GM19099 (cell line): ENCODE measurements around the gene FGF11.

Experiments used
- POLR2A ChIP-seq: IDR thresholded peaks from 3 replicates; pipeline ENCODE4 v1.6.1; 2011; ENCODE audit warnings: low read depth; ENCODE audit not compliant: insufficient read length; ENCODE audit errors: extremely low read depth

Gene FGF11

DNA sequence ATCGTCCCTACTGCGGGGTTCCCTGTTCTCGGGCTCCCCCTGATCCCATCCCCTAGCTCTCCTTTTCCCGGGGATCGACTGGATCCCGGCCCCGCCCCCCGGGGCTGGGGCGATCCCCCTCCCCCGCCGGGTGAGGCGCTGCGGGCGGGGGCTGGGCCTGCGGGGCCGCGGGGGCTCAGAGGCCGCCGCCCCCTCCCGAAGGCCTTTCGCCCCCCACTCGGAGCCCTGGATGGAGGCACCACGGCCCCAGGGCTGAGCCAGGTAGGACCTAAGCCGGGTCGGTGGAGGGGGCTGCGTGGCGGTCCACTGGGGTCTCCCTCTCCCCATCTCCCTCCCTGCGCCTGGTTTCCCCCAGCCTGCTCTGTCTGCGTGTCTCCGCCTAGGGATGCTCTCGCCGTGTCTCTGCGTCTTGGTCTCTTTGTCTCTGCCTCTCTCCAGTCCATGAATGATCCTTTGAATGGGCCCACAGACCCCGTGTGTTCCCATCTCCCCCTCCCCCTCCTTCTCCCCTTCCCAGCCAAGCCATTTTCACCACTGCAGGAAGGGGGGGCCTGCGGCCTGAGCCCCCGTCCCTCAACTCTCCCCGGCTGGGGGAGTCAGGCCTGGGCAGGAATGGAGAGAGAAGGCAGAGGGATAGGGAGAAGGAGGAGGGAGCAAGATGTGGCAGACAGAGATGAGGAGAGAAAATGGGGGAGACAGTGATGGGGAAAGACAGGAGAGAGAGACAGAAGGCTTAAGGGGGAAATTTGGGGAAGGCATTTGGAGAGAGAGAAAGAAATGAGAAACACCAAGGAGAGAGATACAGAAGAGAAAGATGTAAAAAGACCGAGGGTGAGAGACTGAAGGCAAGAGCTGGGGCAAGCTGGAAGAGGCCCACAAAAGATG, 33.7 kb upstream of the FGF11 start:
- TF ChIP-seq POLR2A: no peak

DNA sequence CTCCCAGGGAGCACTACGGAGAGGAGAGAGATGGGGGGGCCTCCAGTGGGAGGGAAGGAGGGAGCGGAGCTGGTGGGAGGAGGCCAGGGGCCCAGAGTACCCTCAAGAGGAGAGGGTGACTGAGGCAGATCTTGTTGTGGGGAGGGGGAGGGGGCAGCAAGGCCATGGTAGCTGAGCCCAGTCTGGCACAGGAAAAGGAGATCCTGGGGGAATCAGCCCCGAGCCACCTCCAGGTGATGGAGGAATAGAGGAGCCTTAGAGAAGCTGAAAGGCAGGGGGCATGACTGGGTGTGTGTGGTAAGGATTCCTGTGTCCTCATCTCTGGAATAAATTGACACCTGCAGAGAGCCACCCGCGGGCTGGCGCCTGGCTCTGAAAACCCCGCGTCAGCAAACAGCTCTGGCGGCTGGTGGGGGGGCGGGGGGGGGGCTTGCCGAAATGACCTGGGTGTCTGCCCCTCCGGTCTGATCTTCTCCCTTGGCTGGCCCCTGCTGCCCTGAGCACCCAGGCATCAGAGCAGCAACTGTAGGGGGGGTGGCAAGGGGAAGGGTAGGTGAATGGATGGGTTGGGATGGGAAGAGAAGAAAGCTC, 33.0 kb upstream of the FGF11 start:
- TF ChIP-seq POLR2A: no peak

DNA sequence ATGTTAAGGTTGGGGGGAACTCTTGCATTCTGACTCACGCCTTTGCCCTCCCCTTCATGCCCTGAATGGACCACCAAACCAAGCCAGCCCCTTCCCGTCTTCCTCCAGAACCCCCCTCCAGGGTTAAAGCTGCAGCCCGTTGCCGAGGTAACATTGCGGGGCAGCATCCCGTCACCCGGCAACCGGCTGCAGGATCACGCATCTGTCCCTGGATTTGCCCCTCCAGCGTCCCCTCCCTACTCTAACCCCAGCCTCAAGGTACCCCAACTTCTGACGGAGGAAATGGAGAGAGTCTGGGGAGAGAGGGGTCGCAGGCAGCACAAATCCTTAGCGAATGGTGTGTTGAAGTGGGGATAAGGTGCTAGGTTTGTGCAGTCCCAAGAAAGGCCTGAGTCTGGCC, 32.2 kb upstream of the FGF11 start:
- TF ChIP-seq POLR2A: no peak

- TF ChIP-seq POLR2A: no peak
These were observed 31.6 kb upstream of the FGF11 start, which contains the start of gene NLGN2 for GRCh38 chr17:7407485-7408251. Gene NLGN2 (plus strand): TSS chr17:7407845. CDS start chr17:7408256, 411 bp downstream.

- TF ChIP-seq POLR2A: no peak
These were observed 31.0 kb upstream of the FGF11 start for GRCh38 chr17:7408252-7408727.

DNA sequence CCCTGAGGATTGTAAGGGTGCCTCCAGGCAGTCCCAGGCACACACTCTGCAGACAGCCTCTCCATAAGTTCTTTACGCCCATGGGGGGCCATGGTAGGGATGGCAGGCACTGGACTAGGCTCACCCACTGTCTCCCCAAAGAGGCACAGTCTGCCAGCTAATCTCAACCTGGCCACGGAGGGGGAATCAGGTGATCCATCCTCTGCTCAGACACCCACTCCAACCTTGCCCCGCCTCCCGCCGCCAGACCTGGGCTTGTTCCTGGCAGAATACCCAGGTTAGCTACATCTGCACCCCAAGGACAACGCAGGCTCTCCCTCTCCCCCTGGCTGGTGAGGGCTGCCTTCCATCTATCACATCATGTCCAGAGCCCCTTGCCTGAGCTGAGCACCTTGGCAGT, 30.4 kb upstream of the FGF11 start:
- TF ChIP-seq POLR2A: no peak

DNA sequence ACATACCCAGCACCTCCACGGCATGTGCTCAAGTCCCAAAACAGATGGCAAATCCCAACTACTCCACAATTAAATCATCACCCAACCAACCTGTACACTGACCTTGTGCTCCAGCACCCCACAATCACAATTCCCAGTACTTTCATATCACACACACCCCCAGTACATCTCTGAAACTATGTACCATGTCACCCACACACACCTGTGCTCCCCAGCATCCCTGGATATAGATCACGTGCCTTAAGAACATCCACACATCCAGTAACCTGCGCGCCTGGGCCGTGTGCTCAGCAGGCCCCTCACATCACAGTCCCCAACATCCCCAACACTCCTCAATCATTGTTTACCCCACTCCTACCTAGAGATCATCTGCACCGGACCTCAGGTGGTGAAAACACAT, 29.6 kb upstream of the FGF11 start:
- TF ChIP-seq POLR2A: no peak

DNA sequence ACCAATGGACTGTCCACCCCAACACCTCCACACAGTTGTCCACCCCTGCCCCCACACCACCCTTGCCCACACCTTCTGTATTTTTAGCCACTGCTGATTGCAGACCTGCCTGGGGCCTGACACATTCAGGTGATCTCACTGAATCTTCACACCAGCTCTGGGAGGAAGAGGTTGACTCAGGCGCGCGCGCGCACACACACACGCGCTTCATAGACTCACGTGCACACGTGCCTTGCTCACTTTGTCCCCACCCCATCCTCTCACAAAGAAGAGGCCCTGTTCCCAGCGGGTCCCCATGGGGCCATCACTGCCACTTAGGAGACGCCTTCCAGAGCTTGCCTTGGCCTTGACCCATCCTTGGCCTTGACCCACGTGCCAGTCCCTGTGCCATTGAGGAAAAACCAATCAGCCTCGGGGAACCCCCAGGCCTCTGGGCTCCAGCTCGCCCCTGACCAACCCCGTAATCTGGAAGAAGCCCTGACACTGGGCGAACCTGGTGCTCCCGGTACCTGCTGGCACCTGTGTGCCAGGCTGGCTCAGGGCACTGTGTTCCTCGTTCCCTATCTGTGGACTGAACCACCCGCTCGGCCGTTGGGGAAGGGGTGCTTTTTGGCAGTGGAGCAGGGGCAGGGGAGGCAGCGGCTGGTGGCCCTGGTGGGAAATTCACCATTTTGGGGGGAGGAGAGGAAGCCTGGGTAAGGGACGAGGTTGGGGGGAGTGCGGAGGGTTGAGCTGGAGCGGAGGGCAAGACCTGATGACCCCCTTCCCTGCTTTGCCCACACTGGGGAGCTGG, 28.5 kb upstream of the FGF11 start:
- no peak for TF ChIP-seq POLR2A

- no peak for TF ChIP-seq POLR2A
These were observed 27.9 kb upstream of the FGF11 start for GRCh38 chr17:7411427-7411750.

- TF ChIP-seq POLR2A: no peak
These were observed 25.8 kb upstream of the FGF11 start for GRCh38 chr17:7413346-7413985.

DNA sequence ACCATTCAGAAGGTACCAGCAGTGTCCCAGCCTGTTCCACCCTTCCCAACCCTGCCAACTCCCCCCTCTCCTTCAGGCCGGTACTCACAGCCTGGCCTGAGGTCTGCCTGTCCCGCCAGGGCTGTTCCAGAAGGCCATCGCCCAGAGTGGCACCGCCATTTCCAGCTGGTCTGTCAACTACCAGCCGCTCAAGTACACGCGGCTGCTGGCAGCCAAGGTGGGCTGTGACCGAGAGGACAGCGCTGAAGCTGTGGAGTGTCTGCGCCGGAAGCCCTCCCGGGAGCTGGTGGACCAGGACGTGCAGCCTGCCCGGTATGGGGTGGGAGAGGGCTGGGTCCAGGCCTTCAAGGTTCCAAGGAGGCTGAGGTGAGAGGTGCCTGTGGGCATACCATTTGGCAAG, 24.5 kb upstream of the FGF11 start:
- no peak for TF ChIP-seq POLR2A

DNA sequence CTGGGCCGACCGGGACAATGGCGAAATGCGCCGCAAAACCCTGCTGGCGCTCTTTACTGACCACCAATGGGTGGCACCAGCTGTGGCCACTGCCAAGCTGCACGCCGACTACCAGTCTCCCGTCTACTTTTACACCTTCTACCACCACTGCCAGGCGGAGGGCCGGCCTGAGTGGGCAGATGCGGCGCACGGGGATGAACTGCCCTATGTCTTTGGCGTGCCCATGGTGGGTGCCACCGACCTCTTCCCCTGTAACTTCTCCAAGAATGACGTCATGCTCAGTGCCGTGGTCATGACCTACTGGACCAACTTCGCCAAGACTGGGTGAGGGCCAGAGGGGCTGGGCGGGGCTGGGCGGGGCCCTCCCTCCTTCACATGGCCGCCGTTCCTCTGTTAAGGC, 23.5 kb upstream of the FGF11 start:
- TF ChIP-seq POLR2A: no peak

DNA sequence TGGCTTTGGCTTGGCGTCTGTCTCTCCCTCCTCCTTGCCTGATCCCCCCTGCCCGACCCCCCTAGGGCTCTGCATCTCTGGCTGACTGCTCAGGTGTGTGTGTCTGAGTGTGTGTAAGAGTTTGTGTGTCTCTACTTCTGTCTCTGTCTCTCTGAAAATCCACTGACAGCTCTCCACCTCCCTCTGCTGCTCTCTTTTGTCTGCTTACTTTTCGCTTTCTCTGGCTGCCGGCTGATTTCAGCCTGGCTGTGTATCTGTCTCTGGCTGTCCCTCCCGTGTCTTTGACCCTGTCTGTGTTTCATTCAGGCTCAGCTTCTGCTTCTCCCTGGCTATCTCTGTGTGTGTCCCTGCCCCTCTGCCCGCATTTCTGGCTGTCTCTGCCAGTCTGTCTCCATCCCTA, 23.0 kb upstream of the FGF11 start:
- no peak for TF ChIP-seq POLR2A

- TF ChIP-seq POLR2A: no peak
These were observed 22.2 kb upstream of the FGF11 start for GRCh38 chr17:7417056-7417655.
